NCI-H2227 treated with DMSO at 0.1 percent for 48 hours (cell line): ENCODE measurements around the gene SLAMF9.

Source experiments
- DNase-seq: peaks from one replicate; lab custom pipeline; 2025; lab: John Stamatoyannopoulos, UW

The SLAMF9 gene

GRCh38 chr1:159974350-159974965 is 20.4 kb upstream of the SLAMF9 start:
- DNase-seq: no peak

GRCh38 chr1:159973350-159973940 is 19.4 kb upstream of the SLAMF9 start:
- DNase-seq: no peak

GRCh38 chr1:159972443-159973205 is 18.6 kb upstream of the SLAMF9 start:
- no peak for DNase-seq

GRCh38 chr1:159970932-159971342 is 16.9 kb upstream of the SLAMF9 start:
- peak; percentile 34 for DNase-seq

GRCh38 chr1:159968901-159969300 is 14.9 kb upstream of the SLAMF9 start:
- DNase-seq: no peak

- no peak for DNase-seq
Measured at GRCh38 chr1:159965263-159965662, 11.2 kb upstream of the SLAMF9 start.

GRCh38 chr1:159964144-159964543 is 10.1 kb upstream of the SLAMF9 start:
- DNase-seq: no peak

GRCh38 chr1:159962176-159962575 is 8.1 kb upstream of the SLAMF9 start:
- DNase-seq: no peak

GRCh38 chr1:159961636-159962035 is 7.6 kb upstream of the SLAMF9 start:
- DNase-seq: no peak

- DNase-seq: no peak
Measured at GRCh38 chr1:159960721-159961381, 6.8 kb upstream of the SLAMF9 start.

- no peak for DNase-seq
Measured at GRCh38 chr1:159959451-159959850, 5.4 kb upstream of the SLAMF9 start.

GRCh38 chr1:159958719-159959380 is 4.8 kb upstream of the SLAMF9 start:
- DNase-seq: no peak

GRCh38 chr1:159957824-159958268 is 3.8 kb upstream of the SLAMF9 start:
- no peak for DNase-seq

- DNase-seq: no peak
Measured at GRCh38 chr1:159955456-159955855, 1.4 kb upstream of the SLAMF9 start.

GRCh38 chr1:159952932-159953331 is 1.1 kb downstream of the SLAMF9 start:
- no peak for DNase-seq

- DNase-seq: no peak
Measured at GRCh38 chr1:159951551-159951950, 2.5 kb downstream of the SLAMF9 start.

- DNase-seq: no peak
Measured at GRCh38 chr1:159951016-159951415, 3.0 kb downstream of the SLAMF9 start.

- no peak for DNase-seq
Measured at GRCh38 chr1:159949981-159950381, 4.1 kb downstream of the SLAMF9 start.

- DNase-seq: no peak
Measured at GRCh38 chr1:159949123-159949522, 4.9 kb downstream of the SLAMF9 start.

- DNase-seq: no peak
Measured at GRCh38 chr1:159947942-159948341, 6.1 kb downstream of the SLAMF9 start.

GRCh38 chr1:159946242-159947187 is 7.5 kb downstream of the SLAMF9 start:
- DNase-seq: no peak
